Heart left ventricle (tissue), 16 donors: ENCODE measurements around the gene E2F6. TPM values are rescaled to one million over a fixed set of nuclear protein-coding genes. Genes with fewer than 3 reads are reported as not detected.
A peak's percentile ranks its signal among the peaks of the same experiment; 100 is the strongest.

Experiments
- ATAC-seq, 4 donors: fragments of 200-7000 bp; cut with Tn5 transposase; one replicate each; pipeline ENCODE4 v1.9.1; 2020 to 2022; ENCODE audit warnings: moderate library complexity in 4 of 4, mild to moderate bottlenecking in 3 of 4, moderate number of reproducible peaks in 1 of 4
- DNase-seq, 5 donors: peaks; one replicate each; pipeline ENCODE4 v3.0.0-alpha.2; 2020
- H3K27ac ChIP-seq, 12 donors: fragments of 200-600 bp; sonication (generic) in 4 of 12; one replicate each; pipeline versions ENCODE4 v1.5.0 to v1.8.0; 2016 to 2022; ENCODE audit warnings: mild to moderate bottlenecking in 2 of 12
- H3K27me3 ChIP-seq, 9 donors: fragments of 200-600 bp; sonication (generic) in 2 of 9; one replicate each; pipeline versions ENCODE4 v1.5.1 to v1.8.0; 2016 to 2022; ENCODE audit warnings: mild to moderate bottlenecking in 3 of 9
- H3K36me3 ChIP-seq, 9 donors: fragments of 200-600 bp; sonication (generic) in 2 of 9; one replicate each; pipeline versions ENCODE4 v1.5.0 to v1.8.0; 2018 to 2022; ENCODE audit warnings: mild to moderate bottlenecking in 2 of 9
- H3K4me1 ChIP-seq, 12 donors: fragments of 200-600 bp; sonication (generic) in 4 of 12; one replicate each; pipeline versions ENCODE4 v1.5.0 to v1.8.0; 2016 to 2022; ENCODE audit warnings: mild to moderate bottlenecking in 3 of 12
- H3K4me3 ChIP-seq, 12 donors: fragments of 200-600 bp; sonication (generic) in 4 of 12; one replicate each; pipeline versions ENCODE4 v1.5.0 to v1.8.0; 2017 to 2022; ENCODE audit warnings: mild to moderate bottlenecking in 9 of 12, moderate library complexity in 4 of 12
- H3K9me3 ChIP-seq, 12 donors: fragments of 200-600 bp; sonication (generic) in 4 of 12; one replicate each; pipeline versions ENCODE4 v1.5.0 to v1.8.0; 2016 to 2022; ENCODE audit warnings: mild to moderate bottlenecking in 1 of 12
- POLR2A ChIP-seq, 2 donors: fragments of 450-650 bp; IDR thresholded peaks; one replicate each; pipeline ENCODE4 v1.6.1; 2017; ENCODE audit warnings: antibody characterized with exemption in 2 of 2, mild to moderate bottlenecking in 2 of 2, moderate library complexity in 2 of 2
- WGBS, 4 donors: extraction: QIAGEN DNeasy Blood & Tissue Kit in 2 of 4; methylation state at CpG; one replicate each; pipeline versions ENCODE4 v1.1.5 to v1.1.7; 2013 to 2018; 5-methylcytosine and 5-hydroxymethylcytosine counted together
- intact Hi-C, 10 donors: fragments of 100-400 bp; cut with DNase I; formaldehyde crosslinking; loops; one replicate each; pipeline versions ENCODE4 v1.11.1 to v1.14.2; 2022
- polyA plus RNA-seq, 2 donors: library from polyadenylated mRNA; stranded (reverse); fragments of 200-250 nt; gene quantifications; one replicate each; pipeline ENCODE4 v1.2.3, GENCODE V29; 2013
- total RNA-seq, 9 donors: library from RNA; depleted of rRNA in 2 of 9; stranded (reverse); fragments of >200 nt in 2 of 9; fragmentation: NEBNext Ultra II Directional in 3 of 9; extraction: Animal tissue kit (Norgen Biotek cat#: 25700) in 3 of 9; gene quantifications; one replicate each; pipeline versions ENCODE4 v1.1.0 to v1.2.4, GENCODE V29; 2016 to 2023
- TF ChIP-seq, protein P1 (sequence below), 12 donors: fragments of 200-600 bp; sonication (generic) in 4 of 12; IDR thresholded peaks; one replicate each; pipeline versions ENCODE4 v1.5.0 to v1.8.0; 2018 to 2022; ENCODE audit warnings: antibody characterized with exemption in 12 of 12, mild to moderate bottlenecking in 5 of 12
- donor health status: ischemic (EF 13 %, LVEDD 7.1; RV severe dilation, severe dysfunction).
- donor health status: healthy with polysubstance abuse.
- donor health status: DM: no; HTN: yes; CAD: no.
- donor health status: DM: no; HTN: no; CAD: no.
- donor health status: ischemic (EF 25% LVEDD 6.9; RV normal size, moderate dysfunction).
- donor health status: ischemic (EF 25% LVEDD 5.7; RV mildly dilated, moderate dysfunction).
- donor health status: healthy.
- donor health status: DM: yes; HTN: yes; CAD: no.
- donor health status: ischemic (EF 35%, LVEDD 5.7; RV mildly dilated, moderate dysfunction).
- donor health status: nonischemic (EF 11% LVEDD 7.7; RV severe dilation, severe dysfunction).
- donor health status: DM: yes; HTN: yes; CAD: no.
- donor health status: PGD.
- donor health status: ischemic (EF 29% LVEDD 5.4; RV normal size, mild dysfunction).
- donor health status: nonischemic (EF 23%, LVEDD 6.1; RV moderate dilation, normal function).

E2F6 gene
- total and polyA plus RNA-seq, 11 donors: 8.7 to 20.4 (median 15.0) TPM

DNA sequence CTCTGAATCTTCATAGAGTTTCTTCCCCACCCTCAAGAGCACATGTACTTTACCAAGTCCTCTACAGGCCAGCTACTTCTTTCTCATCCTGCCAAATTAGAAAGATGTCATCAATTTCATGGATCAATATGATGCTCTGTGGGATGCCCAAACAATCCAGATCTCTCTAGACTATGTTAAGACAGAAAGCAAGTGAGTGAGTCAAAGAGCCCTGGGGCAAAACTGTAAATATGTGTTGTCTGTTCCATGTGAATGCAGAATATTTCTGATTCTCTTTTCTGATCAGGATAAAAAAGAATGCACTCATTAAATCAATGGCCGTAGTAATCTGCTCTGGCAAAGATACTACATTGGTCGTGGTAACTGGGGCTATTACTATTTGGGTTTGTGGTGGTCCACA, 68.4 kb downstream of the E2F6 start:
- H3K27ac ChIP-seq: no peak overlapping the region
- 80 to 96% (median 87%) methylated on average over 2 of the region's 2 CpGs for WGBS, 4 donors
- intact Hi-C loops: loop anchor here in 2 of 10 donors (5.0 to 10.0 kb wide), 2 partner anchors 53 to 55 kb away; partner anchors contain the start of gene ROCK2 (in 2 of the 2)
- TF ChIP-seq POLR2A (IDR thresholded peaks at IDR 0.05): no peak
- TF ChIP-seq, protein P1, sequence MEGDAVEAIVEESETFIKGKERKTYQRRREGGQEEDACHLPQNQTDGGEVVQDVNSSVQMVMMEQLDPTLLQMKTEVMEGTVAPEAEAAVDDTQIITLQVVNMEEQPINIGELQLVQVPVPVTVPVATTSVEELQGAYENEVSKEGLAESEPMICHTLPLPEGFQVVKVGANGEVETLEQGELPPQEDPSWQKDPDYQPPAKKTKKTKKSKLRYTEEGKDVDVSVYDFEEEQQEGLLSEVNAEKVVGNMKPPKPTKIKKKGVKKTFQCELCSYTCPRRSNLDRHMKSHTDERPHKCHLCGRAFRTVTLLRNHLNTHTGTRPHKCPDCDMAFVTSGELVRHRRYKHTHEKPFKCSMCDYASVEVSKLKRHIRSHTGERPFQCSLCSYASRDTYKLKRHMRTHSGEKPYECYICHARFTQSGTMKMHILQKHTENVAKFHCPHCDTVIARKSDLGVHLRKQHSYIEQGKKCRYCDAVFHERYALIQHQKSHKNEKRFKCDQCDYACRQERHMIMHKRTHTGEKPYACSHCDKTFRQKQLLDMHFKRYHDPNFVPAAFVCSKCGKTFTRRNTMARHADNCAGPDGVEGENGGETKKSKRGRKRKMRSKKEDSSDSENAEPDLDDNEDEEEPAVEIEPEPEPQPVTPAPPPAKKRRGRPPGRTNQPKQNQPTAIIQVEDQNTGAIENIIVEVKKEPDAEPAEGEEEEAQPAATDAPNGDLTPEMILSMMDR (IDR thresholded peaks at IDR 0.05): no peak
- no peak overlapping the region for H3K4me3 ChIP-seq
- no peaks in the 10 kb centered on the region for H3K27me3 ChIP-seq
- no peaks in the 10 kb centered on the region for H3K36me3 ChIP-seq
- ATAC-seq (no peak), DNase-seq (no peak)
- H3K4me1 ChIP-seq: peaks cover 0 to 48% (median 24%) of the 10 kb centered on the region in 12 donors
- no peaks in the 10 kb centered on the region for H3K9me3 ChIP-seq

DNA sequence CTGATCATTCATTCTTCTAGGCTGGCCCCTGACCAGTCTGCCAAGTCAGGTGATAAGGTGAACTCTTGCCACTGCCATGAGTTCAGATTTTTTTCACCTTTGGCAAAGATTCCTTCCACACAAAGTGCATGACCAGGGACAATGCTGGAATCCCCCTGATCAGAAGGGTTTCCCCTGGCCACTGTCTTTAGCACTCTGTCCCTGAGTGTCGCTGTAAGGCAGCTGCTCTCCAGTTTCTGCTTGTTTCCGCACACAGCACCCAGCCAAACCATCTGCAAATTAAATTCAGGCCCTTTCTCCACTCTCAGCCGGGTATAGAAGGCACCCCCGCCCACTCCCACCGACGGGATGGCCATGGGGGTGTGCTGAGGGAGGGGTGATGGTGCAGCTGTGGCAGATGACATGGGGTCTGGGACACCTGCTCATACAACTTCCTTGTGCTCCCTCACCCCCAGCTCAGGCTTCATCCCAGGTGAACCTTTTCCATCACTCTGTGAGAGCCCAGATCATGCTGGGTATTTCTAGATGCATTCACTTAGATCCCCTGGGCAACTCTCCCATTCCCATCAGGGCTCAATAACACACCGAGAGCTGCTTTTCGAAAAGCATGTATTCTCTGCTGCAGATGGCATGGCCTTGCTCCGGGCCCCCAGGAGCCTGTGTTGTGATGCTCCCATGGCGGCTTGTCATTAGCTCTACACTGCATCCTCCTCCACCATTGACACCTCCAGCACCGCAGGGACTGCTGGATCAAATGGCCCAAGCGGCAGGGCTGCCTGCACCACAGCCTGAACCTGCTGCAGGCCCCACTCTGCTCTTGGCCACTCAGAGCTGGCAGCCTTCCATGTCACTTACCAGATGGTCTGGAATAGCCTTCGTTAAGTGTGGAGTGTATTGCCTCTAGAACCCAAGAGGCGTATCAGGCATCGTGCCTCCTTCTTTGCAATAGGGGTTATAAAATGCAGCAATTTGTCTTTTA, 69.2 kb downstream of the E2F6 start:
- TF ChIP-seq, protein P1 (IDR thresholded peaks at IDR 0.05): no peak
- no peak for TF ChIP-seq POLR2A (IDR thresholded peaks at IDR 0.05)
- peak in 4 of 5 donors; percentile 59 to 85 (median 75) for DNase-seq
- intact Hi-C loops: loop anchor here in 2 of 10 donors (5.0 to 10.0 kb wide), 2 partner anchors 52 to 54 kb away; partner anchors contain the start of gene ROCK2 (in 2 of the 2)
- Histone ChIP-seq H3K27ac (no peak overlapping the region), H3K9me3 (no peaks in the 10 kb centered on the region), H3K4me3 (no peak overlapping the region), H3K27me3 (no peaks in the 10 kb centered on the region), H3K4me1 (peaks cover 0 to 56% (median 31%) of the 10 kb centered on the region in 12 donors), H3K36me3 (no peaks in the 10 kb centered on the region)
- 61 to 64% (median 63%) methylated on average over 15 of the region's 15 CpGs for WGBS, 4 donors
- peak; percentile 62 to 77 (median 71) for ATAC-seq

DNA sequence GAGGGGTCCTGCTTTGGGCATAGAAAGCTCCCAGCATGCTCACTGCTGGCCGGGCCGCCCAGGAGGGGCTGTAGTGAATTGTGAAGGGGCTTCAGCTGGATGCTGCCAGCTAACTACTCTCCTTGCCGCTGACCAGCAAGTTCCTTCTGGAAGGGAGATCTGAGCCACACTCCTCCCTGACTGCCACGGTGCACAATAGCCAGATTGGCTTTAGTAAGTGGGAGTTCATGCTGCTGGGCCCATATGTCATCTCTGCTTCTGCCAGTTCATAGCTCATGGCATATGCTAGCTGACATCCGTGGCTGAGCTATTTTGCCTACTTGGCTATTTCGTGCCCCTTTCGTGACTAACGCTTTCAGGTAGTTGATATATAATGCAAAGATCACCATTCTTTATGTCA, 69.9 kb downstream of the E2F6 start:
- DNase-seq (no peak), ATAC-seq (no peak)
- H3K4me1 ChIP-seq: peaks cover 0 to 63% (median 33%) of the 10 kb centered on the region in 12 donors
- no peaks in the 10 kb centered on the region for H3K27me3 ChIP-seq
- 84 to 90% (median 85%) methylated on average over 8 of the region's 8 CpGs for WGBS, 4 donors
- no peaks in the 10 kb centered on the region for H3K36me3 ChIP-seq
- peak overlapping the region in 1 of 12 donors; percentile 13 for H3K27ac ChIP-seq
- no peak overlapping the region for H3K4me3 ChIP-seq
- intact Hi-C loops: loop anchor here in 2 of 10 donors (5.0 to 10.0 kb wide), 2 partner anchors 51 to 54 kb away; partner anchors contain the start of gene ROCK2 (in 2 of the 2)
- TF ChIP-seq, protein P1 (IDR thresholded peaks at IDR 0.05): no peak
- TF ChIP-seq POLR2A (IDR thresholded peaks at IDR 0.05): no peak
- no peaks in the 10 kb centered on the region for H3K9me3 ChIP-seq

DNA sequence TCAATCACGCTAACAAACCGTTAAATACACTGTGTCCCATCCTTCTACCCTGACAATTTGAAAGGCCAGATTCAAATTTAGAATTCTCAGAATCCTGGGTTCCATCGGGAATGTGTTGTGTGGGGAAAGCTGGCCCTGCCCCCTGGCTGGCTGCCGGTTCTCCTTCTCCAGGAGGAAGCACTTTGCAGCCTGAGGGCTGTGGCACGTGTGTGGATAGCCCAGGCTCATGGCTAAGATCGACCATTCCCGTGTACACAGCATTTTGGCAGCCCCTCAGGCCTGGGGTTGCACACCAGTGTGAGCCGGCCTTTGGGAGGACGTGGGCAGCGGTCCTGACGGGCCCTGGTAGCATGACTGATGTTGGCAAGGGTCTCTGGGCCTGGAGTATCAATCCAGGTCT, 70.6 kb downstream of the E2F6 start:
- 46 to 63% (median 51%) methylated on average over 11 of the region's 11 CpGs for WGBS, 4 donors
- Histone ChIP-seq H3K4me1 (peaks cover 0 to 63% (median 33%) of the 10 kb centered on the region in 12 donors), H3K9me3 (no peaks in the 10 kb centered on the region), H3K4me3 (no peak overlapping the region), H3K27me3 (no peaks in the 10 kb centered on the region), H3K27ac (peak overlapping the region in 3 of 12 donors; percentile 13 to 82 (median 76)), H3K36me3 (no peaks in the 10 kb centered on the region)
- ATAC-seq (no peak), DNase-seq (peak in 1 of 5 donors; percentile 57)
- no peak for TF ChIP-seq POLR2A (IDR thresholded peaks at IDR 0.05)
- TF ChIP-seq, protein P1 (IDR thresholded peaks at IDR 0.05): no peak
- intact Hi-C loops: loop anchor here in 2 of 10 donors (5.0 to 10.0 kb wide), 2 partner anchors 51 to 53 kb away; partner anchors contain the start of gene ROCK2 (in 2 of the 2)
